Mesenchymal stem cell (in vitro differentiated cells and primary cell): ENCODE data around the gene CSTA.

Experiments used
- DNase-seq: peaks from one replicate; pipeline ENCODE4 v3.0.0-alpha.2; 2013
- H2AFZ ChIP-seq: one replicate; pipeline ENCODE4 v1.6.1; 2013; ENCODE audit warnings: low read depth, mild to moderate bottlenecking, control low read depth, inconsistent platforms, low read length, moderate library complexity
- H2AK5ac ChIP-seq: 2 replicates; pipeline ENCODE4 v1.6.1; 2013; ENCODE audit warnings: low read length, moderate library complexity, mild to moderate bottlenecking, inconsistent platforms; ENCODE audit not compliant: severe bottlenecking
- H2BK120ac ChIP-seq: one replicate; pipeline ENCODE4 v1.6.1; 2013; ENCODE audit warnings: low read depth, mild to moderate bottlenecking, inconsistent platforms, low read length, moderate library complexity
- H2BK12ac ChIP-seq, 2 experiments: one replicate each; pipeline ENCODE4 v1.6.1; 2013; ENCODE audit warnings: inconsistent platforms in 2 of 2, low read length in 2 of 2, mild to moderate bottlenecking in 2 of 2, moderate library complexity in 2 of 2, control low read depth in 1 of 2
- H2BK15ac ChIP-seq: one replicate; pipeline ENCODE4 v1.6.1; 2013; ENCODE audit warnings: mild to moderate bottlenecking, low read depth, inconsistent platforms; ENCODE audit not compliant: poor library complexity, severe bottlenecking
- H2BK5ac ChIP-seq: 2 replicates; pipeline ENCODE4 v1.6.1; 2013; ENCODE audit warnings: low read depth, mild to moderate bottlenecking, low read length, control low read depth, inconsistent platforms; ENCODE audit not compliant: poor library complexity, severe bottlenecking
- H3K14ac ChIP-seq, 2 experiments: one replicate each; pipeline ENCODE4 v1.6.1; 2013; ENCODE audit warnings: inconsistent platforms in 2 of 2, low read length in 2 of 2, control low read depth in 1 of 2, mild to moderate bottlenecking in 1 of 2, moderate library complexity in 1 of 2
- H3K18ac ChIP-seq, 2 experiments: one replicate each; pipeline ENCODE4 v1.6.1; 2013; ENCODE audit warnings: inconsistent platforms in 2 of 2, low read length in 2 of 2, control low read depth in 1 of 2, low read depth in 1 of 2, mild to moderate bottlenecking in 1 of 2
- H3K23ac ChIP-seq, 2 experiments: one replicate each; pipeline ENCODE4 v1.6.1; 2013; ENCODE audit warnings: inconsistent platforms in 2 of 2, low read length in 2 of 2, mild to moderate bottlenecking in 2 of 2, moderate library complexity in 2 of 2, control low read depth in 1 of 2
- H3K27ac ChIP-seq: 2 replicates; pipeline ENCODE4 v1.5.1; 2013; ENCODE audit warnings: mild to moderate bottlenecking, moderate library complexity, low read length, control low read depth, inconsistent platforms; ENCODE audit not compliant: poor library complexity, severe bottlenecking
- H3K27me3 ChIP-seq, 2 experiments: 2 replicates each; pipeline versions ENCODE4 v1.6.1 to v1.7.0; 2013; ENCODE audit warnings: low read length in 2 of 2, mild to moderate bottlenecking in 2 of 2, moderate library complexity in 2 of 2, control low read depth in 1 of 2, inconsistent platforms in 1 of 2; ENCODE audit not compliant: control insufficient read depth in 1 of 2, insufficient read depth in 1 of 2
- H3K36me3 ChIP-seq, 2 experiments: 2 replicates each; pipeline versions ENCODE4 v1.6.1 to v1.7.0; 2013; ENCODE audit warnings: low read length in 2 of 2, control low read depth in 1 of 2, inconsistent platforms in 1 of 2, low read depth in 1 of 2, mild to moderate bottlenecking in 1 of 2; ENCODE audit not compliant: insufficient read depth in 2 of 2, control insufficient read depth in 1 of 2
- H3K4ac ChIP-seq, 2 experiments: one replicate each; pipeline ENCODE4 v1.6.1; 2013; ENCODE audit warnings: inconsistent platforms in 2 of 2, low read length in 2 of 2, mild to moderate bottlenecking in 2 of 2, moderate library complexity in 2 of 2, control low read depth in 1 of 2, low read depth in 1 of 2
- H3K4me1 ChIP-seq: 2 replicates; pipeline ENCODE4 v1.6.1; 2013; ENCODE audit warnings: low read depth, low read length, control low read depth; ENCODE audit not compliant: control insufficient read depth, insufficient read depth
- H3K4me2 ChIP-seq: 2 replicates; pipeline ENCODE4 v1.6.1; 2013; ENCODE audit warnings: low read length, mild to moderate bottlenecking, inconsistent platforms; ENCODE audit not compliant: poor library complexity, severe bottlenecking
- H3K4me3 ChIP-seq, 2 experiments: 2 replicates each; pipeline versions ENCODE4 v1.5.1 to v1.7.0; 2013; ENCODE audit warnings: low read length in 2 of 2, mild to moderate bottlenecking in 2 of 2, control low read depth in 1 of 2, low read depth in 1 of 2; ENCODE audit not compliant: insufficient read depth in 1 of 2
- H3K79me1 ChIP-seq: replicated peaks from 2 replicates; pipeline ENCODE4 v1.6.1; 2013; ENCODE audit warnings: mild to moderate bottlenecking, control low read depth, low read length, inconsistent platforms; ENCODE audit not compliant: poor library complexity, severe bottlenecking
- H3K9ac ChIP-seq: 2 replicates; pipeline ENCODE4 v1.7.0; 2013; ENCODE audit warnings: mild to moderate bottlenecking, low read length, moderate library complexity
- H3K9me3 ChIP-seq: 2 replicates; pipeline ENCODE4 v1.7.0; 2013; ENCODE audit warnings: mild to moderate bottlenecking, low read length; ENCODE audit not compliant: control insufficient read depth
- H4K8ac ChIP-seq: one replicate; pipeline ENCODE4 v1.6.1; 2013; ENCODE audit warnings: inconsistent platforms, mild to moderate bottlenecking, low read length, moderate library complexity
- H4K91ac ChIP-seq: one replicate; pipeline ENCODE4 v1.6.1; 2013; ENCODE audit warnings: mild to moderate bottlenecking, low read length, inconsistent platforms
- WGBS: methylation state at CpG from one replicate; pipeline ENCODE4 v1.1.7; 2013; ENCODE audit warnings: mixed read lengths; 5-methylcytosine and 5-hydroxymethylcytosine counted together

CSTA gene

DNA sequence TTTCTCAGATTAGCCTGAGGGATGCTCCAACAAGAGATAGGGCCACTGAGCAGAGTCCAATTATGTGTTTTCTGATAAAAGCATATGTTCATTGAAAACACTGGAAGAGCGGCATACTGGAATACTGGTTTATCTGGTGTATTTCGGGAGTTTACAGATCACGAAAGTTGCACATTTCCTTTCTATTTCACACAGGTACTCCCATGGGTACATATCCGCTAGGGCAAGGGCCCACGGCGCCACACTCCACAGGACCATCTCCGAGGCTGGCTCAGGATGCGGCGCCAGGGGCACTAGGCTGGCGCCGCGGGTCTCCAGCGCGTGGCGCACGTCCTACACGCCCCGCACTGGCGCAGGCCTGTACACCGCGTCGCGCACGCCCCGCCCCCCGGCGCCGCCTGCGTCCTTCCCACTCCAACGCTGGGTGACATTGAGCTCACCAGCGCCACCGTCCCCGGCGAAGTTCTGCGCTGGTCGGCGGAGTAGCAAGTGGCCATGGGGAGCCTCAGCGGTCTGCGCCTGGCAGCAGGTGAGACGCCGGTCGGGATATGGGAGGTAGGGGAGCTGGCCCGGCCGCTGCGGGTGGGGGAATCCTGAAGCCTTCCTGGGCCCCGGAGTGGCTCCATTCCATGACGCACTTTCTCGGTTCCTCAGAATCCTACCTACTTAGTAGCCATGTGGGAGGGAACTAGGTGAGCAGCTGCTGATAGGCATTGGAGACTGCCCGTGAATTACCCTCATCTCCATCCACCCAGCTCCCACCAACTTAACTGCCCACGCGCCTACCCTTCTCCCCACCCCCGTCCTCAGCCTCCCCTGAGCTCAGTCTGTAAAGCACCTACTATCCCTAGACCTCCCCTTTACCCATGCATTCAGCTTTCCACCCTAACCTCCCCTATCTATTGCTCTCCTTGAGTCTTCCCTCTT lies 59.0 kb downstream of the CSTA start, which contains the start of gene FAM162A:
FAM162A (plus strand) TSS at position 412 of the 927 bp plus-strand sequence; CDS start at position 496, 84 bp downstream.
- Histone ChIP-seq H3K27ac (peak within 1 kb of the TSS; percentile 49), H2BK120ac (peak within 1 kb of the TSS; percentile 6), H3K4me1 (peaks cover 2% of the 10 kb centered on the region), H3K27me3 (no peaks in the 10 kb centered on the region), H3K18ac (peak within 1 kb of the TSS; percentile 63 to 67), H4K91ac (no peak within 1 kb of the TSS), H2BK15ac (no peak within 1 kb of the TSS), H3K36me3 (peaks cover 0 to 17% of the 10 kb centered on the region in 2 experiments), H4K8ac (peak within 1 kb of the TSS; percentile 87), H2AK5ac (no peak within 1 kb of the TSS), H2BK5ac (no peak within 1 kb of the TSS), H3K9ac (peak within 1 kb of the TSS; percentile 94), H3K23ac (no peak within 1 kb of the TSS), H3K4me2 (peak within 1 kb of the TSS; percentile 78), H2BK12ac (no peak within 1 kb of the TSS), H3K14ac (no peak within 1 kb of the TSS), H3K9me3 (no peaks in the 10 kb centered on the region), H3K4ac (peak within 1 kb of the TSS; percentile 57 to 74), H3K79me1 (peaks cover 19% of the 10 kb centered on the region), H2AFZ (peak within 1 kb of the TSS; percentile 76), H3K4me3 (peak within 1 kb of the TSS; percentile 77 to 93)
- peak; percentile 92 for DNase-seq
- 4% methylated on average over 44 of the region's 52 CpGs for WGBS

DNA sequence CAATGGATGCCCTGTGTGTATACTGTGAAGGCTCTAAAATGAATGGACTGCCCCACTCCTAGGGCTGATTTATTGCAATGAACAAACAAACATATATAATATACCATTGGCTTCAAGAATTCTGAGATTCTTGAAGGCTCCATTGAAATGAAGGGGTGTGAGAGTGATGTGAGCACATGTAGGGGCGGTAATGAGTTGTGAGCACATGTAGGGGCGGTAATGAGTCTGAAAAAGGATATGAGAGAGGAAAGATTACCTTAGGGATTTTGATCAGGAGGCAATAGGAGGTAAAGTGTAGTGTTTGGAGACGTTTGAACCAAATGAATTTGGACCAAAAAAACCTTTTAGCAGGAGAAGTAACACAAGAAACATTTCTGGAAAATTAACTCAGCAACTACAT lies 62.7 kb downstream of the CSTA start:
- no peak overlapping the region for H3K18ac ChIP-seq
- H3K9ac ChIP-seq: no peak overlapping the region
- H2BK120ac ChIP-seq: no peak overlapping the region
- no peak overlapping the region for H2AK5ac ChIP-seq
- no peaks in the 10 kb centered on the region for H3K27me3 ChIP-seq
- WGBS: 92% methylated on average over 2 of the region's 3 CpGs
- no peak overlapping the region for H2AFZ ChIP-seq
- H3K4ac ChIP-seq: no peak overlapping the region
- peaks cover 16% of the 10 kb centered on the region for H3K79me1 ChIP-seq
- H3K27ac ChIP-seq: no peak overlapping the region
- no peaks in the 10 kb centered on the region for H3K9me3 ChIP-seq
- no peak overlapping the region for H3K4me2 ChIP-seq
- DNase-seq: no peak
- no peak overlapping the region for H4K91ac ChIP-seq
- H2BK5ac ChIP-seq: no peak overlapping the region
- peaks cover 0 to 16% of the 10 kb centered on the region in 2 experiments for H3K36me3 ChIP-seq
- no peak overlapping the region for H3K4me3 ChIP-seq
- no peak overlapping the region for H3K14ac ChIP-seq
- H2BK12ac ChIP-seq: no peak overlapping the region
- no peak overlapping the region for H2BK15ac ChIP-seq
- no peak overlapping the region for H3K23ac ChIP-seq
- no peak overlapping the region for H4K8ac ChIP-seq
- H3K4me1 ChIP-seq: no peaks in the 10 kb centered on the region

DNA sequence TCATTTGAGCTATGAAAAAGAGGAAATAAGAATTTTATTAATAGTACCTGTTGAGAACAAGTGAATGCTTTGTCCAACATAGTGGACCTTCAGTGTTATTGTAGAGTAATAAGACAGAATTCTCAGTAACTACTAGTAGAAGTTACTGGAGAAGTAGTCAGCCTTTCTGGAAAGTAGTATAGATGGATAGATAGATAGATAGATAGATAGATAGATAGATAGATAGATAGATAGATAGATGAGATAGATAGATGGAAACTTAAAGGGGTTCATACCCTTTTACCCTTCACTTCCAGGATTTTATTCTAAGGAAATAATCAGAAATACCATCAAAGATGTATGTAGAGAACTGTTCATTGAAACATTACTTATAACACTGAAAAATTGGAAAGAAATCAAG lies 64.1 kb downstream of the CSTA start:
- no peak overlapping the region for H2BK120ac ChIP-seq
- H3K23ac ChIP-seq: no peak overlapping the region
- no peak overlapping the region for H4K91ac ChIP-seq
- H3K4me2 ChIP-seq: no peak overlapping the region
- H2BK12ac ChIP-seq: no peak overlapping the region
- H3K18ac ChIP-seq: no peak overlapping the region
- peaks cover 0 to 18% of the 10 kb centered on the region in 2 experiments for H3K36me3 ChIP-seq
- no peak overlapping the region for H3K9ac ChIP-seq
- no peak overlapping the region for H3K27ac ChIP-seq
- H3K27me3 ChIP-seq: no peaks in the 10 kb centered on the region
- no peak overlapping the region for H2AFZ ChIP-seq
- H3K14ac ChIP-seq: no peak overlapping the region
- no peak for DNase-seq
- H2AK5ac ChIP-seq: no peak overlapping the region
- H2BK5ac ChIP-seq: no peak overlapping the region
- no peaks in the 10 kb centered on the region for H3K9me3 ChIP-seq
- H3K4ac ChIP-seq: no peak overlapping the region
- H4K8ac ChIP-seq: no peak overlapping the region
- no peak overlapping the region for H2BK15ac ChIP-seq
- H3K4me3 ChIP-seq: no peak overlapping the region
- H3K79me1 ChIP-seq: peaks cover 17% of the 10 kb centered on the region
- peaks cover 4% of the 10 kb centered on the region for H3K4me1 ChIP-seq

GRCh38 chr3:122389892-122390291 lies 64.8 kb downstream of the CSTA start:
- WGBS: over 99% methylated on average over 4 of the region's 4 CpGs

More at GRCh38 chr3:122389892-122390291, 64.8 kb downstream of the CSTA start:
- Histone ChIP-seq H2BK120ac (no peak overlapping the region), H2BK12ac (no peak overlapping the region), H3K4me1 (peaks cover 4% of the 10 kb centered on the region), H3K14ac (no peak overlapping the region), H3K36me3 (peaks cover 0 to 19% of the 10 kb centered on the region in 2 experiments), H3K4me2 (no peak overlapping the region), H2BK15ac (no peak overlapping the region), H4K91ac (no peak overlapping the region), H4K8ac (no peak overlapping the region), H3K18ac (no peak overlapping the region), H2BK5ac (no peak overlapping the region), H3K23ac (no peak overlapping the region), H2AFZ (no peak overlapping the region), H3K27ac (no peak overlapping the region), H3K79me1 (peaks cover 17% of the 10 kb centered on the region), H3K9me3 (no peaks in the 10 kb centered on the region), H3K9ac (no peak overlapping the region), H3K27me3 (no peaks in the 10 kb centered on the region), H3K4ac (no peak overlapping the region), H2AK5ac (no peak overlapping the region), H3K4me3 (no peak overlapping the region)
- no peak for DNase-seq
